Epithelial cell of esophagus (primary cell): ENCODE data around the gene C11orf71.
A peak's percentile ranks its signal among the peaks of the same experiment; 100 is the strongest.

Experiments
- DNase-seq: peaks from one replicate; pipeline ENCODE4 v3.0.0; 2010; ENCODE audit warnings: low read depth
- H3K4me3 ChIP-seq: 2 replicates; pipeline ENCODE4 v1.5.1; 2011; ENCODE audit warnings: mild to moderate bottlenecking, low read length, control low read depth
- TF ChIP-seq, protein P1 (sequence below): IDR thresholded peaks from 2 replicates; pipeline ENCODE4 v1.5.1; 2011; ENCODE audit warnings: low read depth, mild to moderate bottlenecking, low read length, control low read depth, inconsistent platforms; ENCODE audit not compliant: insufficient read depth; ENCODE audit errors: missing control alignments

C11orf71 gene

DNA sequence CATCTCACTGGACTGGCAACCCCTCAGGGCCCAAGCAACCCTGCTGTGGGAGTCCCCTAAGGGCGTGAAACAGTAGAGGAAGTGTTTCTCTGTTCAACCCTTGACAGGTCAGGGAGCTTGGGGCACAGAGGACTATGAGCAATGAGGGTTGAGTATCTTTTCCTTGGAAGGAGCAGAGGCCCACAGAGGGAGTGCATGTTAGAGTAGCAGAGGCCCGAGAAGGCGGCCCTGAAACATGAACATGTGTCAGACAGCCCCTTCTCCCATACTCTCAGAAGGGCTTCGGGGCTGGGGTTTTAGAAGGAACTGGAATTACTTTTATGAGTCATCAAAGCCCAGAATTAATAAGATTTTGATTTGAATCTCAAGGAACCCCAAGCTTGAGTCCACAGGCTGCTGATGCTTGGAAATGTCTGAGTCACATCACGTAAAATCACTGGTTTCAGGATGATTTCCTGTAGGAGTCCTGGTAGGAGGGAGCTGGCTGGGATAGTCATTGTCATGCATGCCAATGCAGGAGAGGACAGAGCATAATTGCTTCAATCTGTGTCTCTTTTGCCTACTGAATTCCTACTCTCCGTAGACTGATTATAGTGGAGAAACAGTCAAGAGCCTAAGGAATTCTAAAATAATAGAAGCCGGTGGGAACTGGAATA, 22.6 kb downstream of the C11orf71 start:
- DNase-seq = no peak
- TF ChIP-seq, protein P1, sequence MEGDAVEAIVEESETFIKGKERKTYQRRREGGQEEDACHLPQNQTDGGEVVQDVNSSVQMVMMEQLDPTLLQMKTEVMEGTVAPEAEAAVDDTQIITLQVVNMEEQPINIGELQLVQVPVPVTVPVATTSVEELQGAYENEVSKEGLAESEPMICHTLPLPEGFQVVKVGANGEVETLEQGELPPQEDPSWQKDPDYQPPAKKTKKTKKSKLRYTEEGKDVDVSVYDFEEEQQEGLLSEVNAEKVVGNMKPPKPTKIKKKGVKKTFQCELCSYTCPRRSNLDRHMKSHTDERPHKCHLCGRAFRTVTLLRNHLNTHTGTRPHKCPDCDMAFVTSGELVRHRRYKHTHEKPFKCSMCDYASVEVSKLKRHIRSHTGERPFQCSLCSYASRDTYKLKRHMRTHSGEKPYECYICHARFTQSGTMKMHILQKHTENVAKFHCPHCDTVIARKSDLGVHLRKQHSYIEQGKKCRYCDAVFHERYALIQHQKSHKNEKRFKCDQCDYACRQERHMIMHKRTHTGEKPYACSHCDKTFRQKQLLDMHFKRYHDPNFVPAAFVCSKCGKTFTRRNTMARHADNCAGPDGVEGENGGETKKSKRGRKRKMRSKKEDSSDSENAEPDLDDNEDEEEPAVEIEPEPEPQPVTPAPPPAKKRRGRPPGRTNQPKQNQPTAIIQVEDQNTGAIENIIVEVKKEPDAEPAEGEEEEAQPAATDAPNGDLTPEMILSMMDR = no peak
- H3K4me3 ChIP-seq = no peak overlapping the region

DNA sequence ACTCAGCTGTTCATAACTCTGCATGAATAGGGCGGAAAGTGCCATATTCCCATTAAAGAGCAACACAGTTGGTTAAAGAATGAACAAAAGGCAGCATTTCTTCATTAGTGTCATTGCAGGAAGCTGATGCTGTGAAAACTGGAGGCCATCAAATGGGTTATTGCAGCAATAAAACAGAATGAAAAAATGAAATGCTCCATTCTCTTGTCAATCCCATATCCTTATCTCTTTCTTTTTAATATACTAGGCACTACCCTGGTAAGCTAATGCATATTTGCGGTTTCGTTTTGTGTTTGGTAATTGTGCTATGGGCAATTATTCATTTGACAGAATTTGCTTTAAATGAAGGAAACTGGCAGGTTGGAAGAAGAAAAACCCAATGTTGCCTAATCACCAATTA, 25.3 kb downstream of the C11orf71 start:
- TF ChIP-seq, protein P1 = no peak
- no peak for DNase-seq
- no peak overlapping the region for H3K4me3 ChIP-seq

DNA sequence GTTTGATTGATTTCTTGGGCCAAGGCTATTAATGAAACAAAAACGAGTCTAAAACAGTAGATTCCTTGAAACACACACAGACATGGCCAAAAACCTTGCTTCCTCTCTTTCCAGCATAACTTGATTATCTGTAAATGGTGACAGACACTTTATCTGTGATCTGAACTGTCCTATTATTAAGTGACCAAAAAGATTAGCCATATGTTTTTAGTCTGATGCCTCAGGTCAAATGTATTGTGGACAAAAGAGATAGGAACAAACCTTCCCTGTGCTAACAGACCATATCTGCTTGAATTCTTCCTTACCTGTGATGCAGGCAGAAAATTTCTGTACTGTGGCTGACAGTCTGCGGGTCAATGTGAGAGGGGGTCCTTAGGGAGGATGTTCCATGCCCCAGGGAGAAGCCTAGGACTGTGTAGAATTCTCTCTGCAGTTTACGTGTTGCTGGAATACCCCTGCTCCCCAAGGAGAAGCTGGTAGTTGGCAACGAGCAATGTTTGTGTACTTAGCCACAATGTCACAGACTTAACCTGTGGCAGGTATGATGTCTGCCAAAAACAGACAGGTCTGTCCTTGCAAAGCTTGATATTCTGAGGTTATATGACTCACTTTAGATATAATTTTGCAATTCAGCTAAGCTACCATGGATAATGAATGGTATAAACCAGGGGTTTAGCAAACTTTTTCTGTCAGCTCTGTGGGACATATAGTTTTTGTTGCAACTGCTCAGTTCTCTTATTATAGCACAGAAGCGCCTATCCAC, 31.2 kb downstream of the C11orf71 start:
- DNase-seq = peak; percentile 60
- H3K4me3 ChIP-seq = no peak overlapping the region
- TF ChIP-seq, protein P1 = no peak

DNA sequence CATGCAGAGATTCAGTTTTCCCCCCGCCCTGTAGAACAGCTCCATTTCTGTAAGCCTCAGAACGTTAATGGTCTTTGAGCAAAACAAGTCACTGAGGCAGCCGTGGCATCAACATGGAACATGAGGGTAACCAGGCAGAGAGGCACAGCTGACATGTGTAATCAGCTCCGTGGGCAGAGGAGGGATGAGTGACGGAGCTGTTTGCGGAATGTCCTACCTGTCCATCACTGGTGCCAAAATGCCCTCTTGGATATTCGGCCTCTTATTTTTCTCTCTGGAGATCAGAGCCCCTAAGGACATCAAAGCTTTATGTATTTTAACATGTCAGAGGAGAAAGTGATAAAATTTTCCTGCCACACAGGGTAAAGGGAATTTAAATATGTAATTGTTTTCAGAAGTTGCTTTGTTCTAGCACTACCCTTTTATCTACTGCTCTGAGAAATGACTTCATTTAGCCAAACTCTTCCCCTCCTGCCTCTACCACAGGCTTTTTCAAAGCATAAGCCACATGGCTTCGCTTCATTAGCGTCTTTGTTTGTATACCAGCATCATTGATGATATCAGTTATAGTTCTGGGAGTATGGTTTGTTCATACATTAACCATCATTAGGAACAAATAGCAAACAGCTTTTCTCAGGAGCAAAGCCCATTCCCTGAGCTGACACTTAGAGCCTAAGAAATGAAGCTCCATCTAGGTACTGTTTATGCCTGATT, 32.9 kb downstream of the C11orf71 start:
- no peak for DNase-seq
- TF ChIP-seq, protein P1 = no peak
- H3K4me3 ChIP-seq = no peak overlapping the region

DNA sequence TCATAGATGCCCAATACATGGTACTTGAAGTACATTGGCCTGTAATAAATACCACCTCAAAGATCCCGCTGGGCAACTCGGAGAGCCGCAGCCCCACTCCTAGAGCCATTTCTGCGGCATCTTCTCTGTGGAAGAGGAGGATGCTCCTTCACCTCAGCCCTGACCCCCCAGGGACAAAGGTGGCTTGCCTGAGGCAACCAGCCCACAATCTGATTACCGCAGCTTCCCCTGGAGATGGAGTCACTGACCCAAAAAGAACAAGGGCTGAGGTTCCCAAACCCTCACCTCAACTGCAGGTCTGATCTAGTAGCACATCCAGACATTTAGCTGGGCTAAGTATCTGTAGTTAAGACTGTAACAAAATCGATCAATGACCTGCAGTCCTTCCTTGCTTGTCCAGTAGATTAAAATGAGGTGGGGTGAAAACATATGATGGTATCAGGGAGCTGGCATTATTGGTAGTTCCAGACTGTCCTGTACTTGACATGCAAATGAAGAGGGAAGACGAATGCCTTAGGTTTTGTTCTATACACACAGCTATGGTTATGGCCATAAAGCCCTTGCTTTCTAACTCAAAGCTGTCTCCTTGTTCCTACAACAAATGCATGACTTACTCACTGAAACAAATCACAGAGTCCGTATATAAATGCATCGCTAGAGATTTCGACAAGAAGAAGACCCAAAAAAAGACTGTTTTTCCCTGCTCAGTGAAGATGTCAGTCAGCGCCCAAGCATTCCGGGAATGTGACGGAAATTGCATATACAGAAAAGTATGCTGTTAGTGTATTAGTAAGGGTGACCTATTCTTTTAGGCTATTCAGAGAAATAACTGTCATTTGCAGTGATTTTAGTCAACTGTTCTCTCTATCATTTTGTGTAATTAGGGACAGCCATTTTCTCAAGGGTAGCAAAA, 33.7 kb downstream of the C11orf71 start:
- DNase-seq = peak; percentile 18
- TF ChIP-seq, protein P1 = no peak
- no peak overlapping the region for H3K4me3 ChIP-seq

DNA sequence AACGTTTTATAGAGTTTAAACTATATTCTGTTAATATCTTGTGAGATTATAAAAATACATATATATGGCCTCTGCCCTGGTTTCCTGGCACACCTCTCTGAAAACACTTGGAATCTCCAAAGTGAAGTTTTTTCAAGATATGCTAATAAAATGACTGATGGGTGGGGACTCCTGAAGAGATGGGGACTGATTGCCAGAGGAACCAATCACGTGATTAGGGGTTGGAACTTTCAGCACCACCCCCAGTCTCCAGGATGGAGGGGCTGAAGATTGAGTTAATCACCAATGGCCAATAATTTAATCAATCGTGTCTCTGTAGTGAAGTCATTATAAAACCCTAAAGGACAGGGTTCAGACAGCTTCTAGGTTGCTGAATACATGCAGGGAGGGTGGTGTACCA, 37.4 kb downstream of the C11orf71 start:
- no peak for DNase-seq
- TF ChIP-seq, protein P1 = no peak
- H3K4me3 ChIP-seq = no peak overlapping the region
